CD4-positive, alpha-beta T cell treated with Interferon alpha-2 for 1 hour (primary cell): ENCODE results near the gene ATAD3B.

Source experiments
- DNase-seq, 2 donors: peaks; one replicate each; pipeline ENCODE4 v3.0.0-alpha.2; 2020 to 2022

ATAD3B gene

DNA sequence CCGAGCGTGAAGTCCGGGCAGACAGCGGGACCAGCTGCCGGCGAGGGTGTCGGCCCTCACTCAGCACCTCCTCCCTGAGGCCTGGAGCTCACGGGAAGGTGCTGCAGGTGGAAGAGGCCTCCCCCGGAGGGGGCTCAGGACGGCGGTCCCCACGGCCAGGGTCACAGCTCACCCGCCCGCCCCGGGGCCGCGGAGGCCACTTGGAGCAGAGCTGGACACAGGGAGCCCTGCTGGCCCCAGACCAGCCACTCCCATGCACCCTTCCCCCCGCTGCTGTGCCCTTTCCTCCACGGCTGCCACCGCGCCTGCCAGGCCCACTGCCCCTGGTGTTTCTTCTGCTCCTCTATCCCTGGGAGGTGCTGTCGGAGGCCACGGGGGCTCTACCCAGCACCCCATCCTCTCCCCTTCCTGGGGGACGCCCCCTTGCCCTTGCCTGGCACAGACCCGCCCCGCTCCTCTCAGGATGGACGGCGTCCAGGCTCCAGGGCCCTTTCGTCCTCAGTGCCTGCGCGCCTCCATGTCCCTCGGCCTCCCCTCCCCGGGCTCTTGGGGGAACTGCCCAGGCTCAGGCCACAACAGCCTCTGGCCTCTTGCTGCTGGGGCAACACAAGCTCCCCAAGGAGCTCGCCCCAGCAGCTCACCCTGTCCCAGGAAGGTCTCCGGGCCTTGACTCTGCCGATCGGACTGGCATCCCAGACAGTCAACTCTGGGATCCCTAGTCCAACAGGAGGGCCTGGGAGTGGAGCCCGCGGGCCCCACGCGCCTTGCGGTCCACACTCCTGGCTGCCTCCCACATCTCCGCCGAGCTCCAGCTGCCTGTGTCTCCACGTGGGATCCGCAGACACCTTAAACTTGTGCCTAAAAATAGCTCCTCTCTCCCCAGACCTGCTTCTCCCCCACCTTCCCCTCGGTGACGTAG is 64.7 kb downstream of the ATAD3B start:
- DNase-seq, result no peak

DNA sequence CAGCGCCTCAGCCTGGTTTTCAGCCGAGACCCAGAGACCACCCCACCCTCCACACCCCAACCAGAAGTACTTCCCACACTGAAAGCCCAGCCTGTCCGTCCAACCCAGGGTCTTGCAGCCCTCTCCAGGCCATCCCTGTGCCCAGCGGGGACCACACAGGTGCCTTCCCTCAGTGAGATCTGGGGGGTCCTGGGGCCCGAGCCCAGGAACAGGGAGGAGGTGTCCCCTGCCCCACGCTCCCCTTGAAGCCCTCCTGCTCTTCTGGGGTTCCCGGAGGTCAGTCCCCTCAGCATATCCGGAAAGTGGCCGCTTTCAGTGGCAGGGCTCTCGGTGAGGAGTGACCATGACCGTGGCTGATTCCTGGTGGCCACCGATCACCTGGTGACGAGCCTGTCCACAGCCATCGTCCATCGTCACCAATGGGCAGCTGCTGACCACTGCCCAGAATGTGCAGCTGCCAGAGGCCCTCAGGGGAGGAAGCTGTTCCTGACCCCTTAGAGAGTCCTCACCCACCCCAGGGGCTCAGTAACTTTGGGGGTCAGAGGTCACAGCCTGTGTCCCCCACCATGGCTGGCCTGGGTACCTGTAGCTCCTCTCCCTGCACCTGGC is 65.5 kb downstream of the ATAD3B start:
- no peak for DNase-seq

DNA sequence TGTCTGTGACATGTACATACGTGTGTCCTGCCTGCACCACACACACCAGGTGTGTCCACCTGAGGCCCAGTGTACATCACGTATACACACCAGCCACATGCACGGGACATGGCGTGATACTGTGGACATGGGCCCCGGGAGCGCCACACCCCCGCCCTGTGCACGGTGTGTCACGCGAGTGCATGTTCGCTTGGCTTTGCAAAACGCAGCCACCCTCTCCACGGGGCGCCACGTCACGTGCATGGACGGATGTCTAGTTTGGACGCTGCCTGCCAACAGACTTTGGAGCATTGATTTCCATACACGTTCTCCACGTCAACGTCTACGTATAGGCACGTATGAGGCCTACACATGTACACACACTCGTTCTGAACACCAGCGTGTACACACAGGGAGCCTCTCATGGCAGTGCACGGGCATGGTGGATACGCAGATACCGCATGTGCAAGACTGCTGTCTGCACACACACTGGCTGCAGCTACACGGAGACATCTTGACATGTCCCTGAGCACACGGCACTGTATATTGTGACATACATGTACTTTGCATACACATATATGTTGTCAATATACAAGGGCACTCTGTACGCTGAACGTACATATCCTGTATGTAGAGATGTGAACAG is 66.2 kb downstream of the ATAD3B start:
- DNase-seq, result no peak

DNA sequence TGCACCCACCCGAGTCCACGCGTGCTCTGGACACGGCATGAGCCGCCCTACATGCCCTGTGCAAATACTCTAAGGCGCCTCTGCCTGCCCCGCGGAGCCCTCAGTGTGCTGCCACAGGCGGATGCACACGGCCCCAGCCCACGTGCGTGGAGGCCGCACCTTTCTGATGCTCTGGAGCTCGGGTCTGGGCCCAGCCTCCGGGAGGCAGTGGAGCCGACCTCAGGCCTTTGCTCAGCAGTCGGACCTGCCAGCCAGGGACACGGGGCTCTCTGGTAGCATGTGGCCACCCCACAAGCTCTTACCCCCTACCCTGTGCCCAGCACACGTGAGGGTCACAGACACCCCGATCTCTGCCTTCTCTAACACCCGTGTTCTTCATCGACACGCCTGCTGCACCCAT is 66.8 kb downstream of the ATAD3B start:
- no peak for DNase-seq

DNA sequence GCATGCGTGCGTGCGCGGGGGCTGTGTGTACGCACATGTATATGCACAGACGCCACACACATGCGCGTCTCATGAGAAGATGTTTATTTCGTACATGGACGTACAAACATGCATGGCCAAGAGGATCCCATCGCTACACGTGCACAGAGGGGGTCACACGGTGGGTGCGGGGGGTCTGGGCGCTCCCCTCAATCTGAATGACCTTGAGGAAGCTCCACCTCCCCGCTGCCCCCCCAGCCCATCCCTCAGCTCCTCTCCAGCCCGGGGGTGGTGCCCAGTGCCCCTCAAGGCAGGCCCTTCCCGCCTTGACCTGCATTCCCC is 67.4 kb downstream of the ATAD3B start:
- no peak for DNase-seq

DNA sequence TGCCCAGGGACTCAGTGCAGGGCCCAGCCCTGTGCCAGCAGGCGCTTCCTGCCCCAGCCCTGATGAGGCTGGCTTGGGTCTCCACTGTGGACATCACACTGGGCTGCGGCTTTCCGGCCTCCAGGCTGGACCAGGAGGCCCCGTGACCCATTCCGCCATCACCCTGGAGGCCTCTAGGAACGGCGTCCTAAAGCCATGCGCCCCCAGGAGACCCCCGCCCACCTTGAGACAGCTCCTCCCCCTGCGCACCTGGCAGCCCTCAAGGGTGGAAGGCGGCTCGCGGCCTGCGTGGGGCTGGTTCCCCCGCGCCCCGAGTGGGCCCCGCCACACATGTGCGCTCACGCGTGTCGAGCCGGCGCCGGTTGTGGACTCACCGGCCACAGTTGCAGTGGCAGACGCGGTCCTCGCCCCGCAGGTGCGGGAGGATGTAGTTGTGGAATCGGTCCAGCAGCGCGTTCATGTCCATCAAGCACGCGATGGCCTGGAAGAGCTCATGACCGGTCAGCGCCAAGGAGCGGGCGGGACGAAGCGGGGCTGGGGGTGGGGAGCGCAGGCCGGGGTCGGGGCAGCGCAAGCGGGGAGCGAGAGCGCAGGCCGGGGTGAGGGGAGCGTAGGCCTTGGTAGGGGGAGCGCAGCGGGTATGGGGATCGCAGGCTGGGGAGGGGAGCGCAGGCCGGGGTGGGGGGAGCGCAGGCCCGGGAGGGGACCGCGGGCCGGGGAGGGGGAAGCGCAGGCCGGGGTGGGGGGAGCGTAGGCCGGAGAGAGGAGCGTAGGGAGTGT is 67.9 kb downstream of the ATAD3B start:
- DNase-seq, result no peak

DNA sequence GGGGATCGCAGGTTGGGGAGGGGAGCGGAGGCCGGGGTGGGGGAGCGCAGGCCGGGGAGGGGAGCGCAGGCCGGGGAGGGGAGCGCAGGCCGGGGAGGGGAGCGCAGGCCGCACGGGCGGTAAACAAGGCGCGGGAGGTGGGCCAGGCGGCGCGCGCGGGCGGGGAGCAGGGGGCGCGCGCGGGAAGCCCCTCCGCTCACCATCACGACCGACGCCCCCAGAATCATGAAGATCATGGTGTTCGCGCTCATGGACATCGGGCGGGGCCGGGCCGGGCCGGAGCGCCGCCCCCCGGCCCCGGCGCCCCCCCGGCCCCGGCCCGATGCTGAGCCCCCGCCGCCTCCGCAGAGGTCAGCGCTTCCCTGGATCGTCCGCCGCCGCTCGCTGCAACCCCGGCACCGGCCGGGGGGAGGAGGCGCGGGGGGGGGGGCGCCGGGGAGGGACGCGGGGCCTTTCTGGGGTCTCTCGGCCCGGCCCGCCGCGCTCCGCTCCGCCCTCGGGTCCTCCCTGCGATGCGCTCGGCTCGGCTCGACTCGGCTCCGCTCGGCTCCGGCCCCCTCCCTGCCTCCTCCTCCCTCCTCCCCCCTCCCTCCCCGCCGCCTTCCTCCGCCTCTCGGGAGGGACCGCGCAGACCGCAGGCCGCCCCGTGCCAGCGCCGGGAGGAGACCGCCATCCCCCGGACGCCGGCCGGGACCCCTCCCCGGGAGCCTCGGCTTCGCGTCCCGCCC is 68.7 kb downstream of the ATAD3B start, which contains the start of gene TMEM240:
TSS of gene TMEM240 (minus strand) at position 535 of the 728 bp plus-strand sequence. CDS start at position 257, 278 bp downstream.
- DNase-seq, result peak; percentile 46 to 62

DNA sequence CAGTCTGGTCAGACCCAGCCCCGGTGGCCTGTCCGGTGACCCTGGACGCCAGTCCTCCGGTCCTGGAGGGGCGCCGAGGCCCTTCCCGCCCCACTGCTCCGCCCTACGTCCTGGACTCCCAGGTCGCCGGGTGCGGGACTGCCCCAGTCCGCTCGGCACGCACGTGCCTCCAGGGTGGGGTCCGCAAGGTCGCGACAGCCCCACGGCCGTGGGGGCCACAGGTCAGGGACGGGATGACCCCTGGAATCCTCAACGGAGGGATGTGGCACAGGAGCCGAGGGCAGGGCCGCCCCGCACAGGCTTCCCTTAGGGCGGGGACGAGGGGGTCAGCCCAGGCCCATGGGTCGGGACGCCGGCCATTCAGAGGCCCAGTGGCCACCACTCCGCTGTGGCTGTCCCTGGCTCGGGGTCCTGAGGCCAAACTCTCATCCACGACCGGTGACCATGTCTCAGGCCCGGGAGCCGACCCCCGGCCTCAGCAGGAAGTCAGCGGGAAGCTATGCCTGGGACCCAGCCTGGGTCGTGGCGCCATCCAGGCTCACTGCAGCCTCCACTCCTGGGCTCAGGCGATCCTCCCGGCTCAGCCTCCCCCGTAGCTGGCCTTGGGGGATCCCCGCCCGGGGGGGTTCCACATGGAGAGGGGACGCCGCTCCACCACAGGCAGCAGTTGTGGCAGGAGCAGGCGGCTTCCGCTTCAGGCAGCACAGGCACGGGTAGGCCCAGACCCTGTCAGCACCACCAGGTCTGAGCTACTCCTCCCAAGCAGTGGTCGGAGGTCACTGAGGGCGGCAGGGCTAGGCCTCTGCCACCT is 69.5 kb downstream of the ATAD3B start:
- DNase-seq, result no peak

DNA sequence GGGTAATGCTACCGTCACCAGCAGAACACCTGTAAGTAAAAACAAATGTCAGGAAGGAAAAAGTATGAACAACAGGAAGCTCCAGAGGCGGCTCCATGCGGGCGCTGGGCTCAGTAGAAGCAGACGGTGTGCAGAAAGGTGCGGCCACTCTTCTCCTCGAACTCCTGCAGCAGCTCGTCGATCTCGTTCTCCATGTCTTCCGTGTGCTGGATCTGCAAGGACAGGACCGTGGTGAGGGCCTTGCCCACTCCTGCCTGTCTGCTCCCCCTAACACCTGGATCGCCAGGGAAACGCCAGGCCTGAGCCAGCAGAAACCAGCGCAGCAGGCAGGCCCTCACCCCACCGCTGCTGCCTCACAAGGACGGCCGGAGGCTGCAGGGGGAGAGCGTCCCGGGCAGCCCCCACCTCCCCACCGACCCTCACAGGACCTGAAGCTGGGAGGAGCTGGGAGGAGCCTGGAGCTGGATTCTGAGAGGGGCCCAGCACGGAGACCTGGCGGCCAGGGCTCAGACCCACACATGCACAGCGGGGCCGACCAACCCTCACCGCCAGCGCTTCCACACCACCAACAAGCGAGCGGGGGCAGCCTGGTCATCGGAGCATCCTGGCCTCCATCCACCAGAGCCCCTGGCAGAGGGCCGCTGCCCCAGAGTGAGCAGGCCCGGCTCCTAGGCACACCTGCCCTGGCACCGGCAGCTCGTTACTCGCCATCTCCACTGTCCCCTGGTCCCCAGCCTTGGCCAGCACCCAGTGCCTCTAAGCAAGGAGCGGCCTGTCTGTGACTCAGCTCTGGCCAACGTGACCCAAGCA is 70.6 kb downstream of the ATAD3B start:
- no peak for DNase-seq

DNA sequence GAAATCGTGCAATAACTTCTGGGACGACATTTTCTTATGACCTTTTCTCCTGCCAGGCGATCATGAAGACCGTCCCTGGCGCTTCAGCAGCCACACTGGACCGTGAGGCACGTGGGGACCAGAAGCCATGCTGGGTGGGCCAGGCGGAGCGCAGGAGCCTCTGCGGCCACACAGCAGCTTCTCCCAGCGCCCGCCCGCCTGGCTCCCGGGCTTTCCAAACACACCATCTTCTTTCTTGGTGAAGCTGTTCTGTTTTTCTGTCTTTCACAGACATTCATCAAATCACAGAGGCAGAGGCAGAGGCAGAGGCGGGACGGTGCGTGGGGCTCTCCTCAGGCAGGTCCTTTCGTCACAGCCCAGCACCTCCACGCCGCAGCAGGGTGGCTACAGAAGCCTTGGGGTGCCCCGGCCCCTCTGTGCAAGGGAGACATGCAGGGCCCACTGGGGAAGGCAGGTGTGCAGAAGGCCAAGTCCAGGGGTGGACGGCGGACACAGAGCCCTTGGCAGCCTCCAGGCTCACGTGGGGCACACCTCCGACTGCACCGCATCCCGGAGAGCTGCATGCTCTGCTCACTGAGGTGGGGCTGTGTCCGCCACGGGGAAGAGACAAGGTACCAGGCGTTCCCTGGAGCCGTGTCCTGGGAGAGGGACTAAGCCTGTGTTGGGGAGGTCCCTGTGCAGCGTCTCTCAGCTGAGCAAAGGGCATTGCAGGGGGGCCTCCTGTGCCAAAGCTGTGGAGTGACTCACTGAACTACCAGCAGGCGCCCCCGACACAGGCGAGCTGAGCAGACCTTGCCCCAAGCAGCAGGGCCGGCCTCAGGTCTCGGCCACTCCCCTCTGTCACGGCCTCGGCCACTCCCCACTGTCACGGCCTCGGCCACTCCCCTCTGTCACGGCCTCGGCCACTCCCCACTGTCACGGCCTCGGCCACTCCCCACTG is 71.5 kb downstream of the ATAD3B start:
- DNase-seq, result peak in 1 of 2 donors; percentile 24

DNA sequence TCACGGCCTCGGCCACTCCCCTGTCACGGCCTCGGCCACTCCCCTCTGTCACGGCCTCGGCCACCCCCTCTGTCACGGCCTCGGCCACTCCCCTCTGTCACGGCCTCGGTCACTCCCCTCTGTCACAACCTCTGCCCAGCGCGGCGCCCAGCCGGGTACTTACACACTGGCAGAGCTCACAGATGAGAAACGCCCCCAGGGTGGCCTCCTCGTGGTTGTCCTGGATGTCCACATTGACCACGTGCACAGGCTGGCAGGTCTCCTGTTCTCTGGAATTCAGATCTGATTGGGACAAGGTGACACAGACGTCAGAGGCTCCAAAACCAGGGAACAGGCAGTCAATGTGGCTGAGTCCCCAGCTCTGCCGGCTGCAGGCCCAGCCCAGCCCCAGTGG is 72.1 kb downstream of the ATAD3B start:
- no peak for DNase-seq

DNA sequence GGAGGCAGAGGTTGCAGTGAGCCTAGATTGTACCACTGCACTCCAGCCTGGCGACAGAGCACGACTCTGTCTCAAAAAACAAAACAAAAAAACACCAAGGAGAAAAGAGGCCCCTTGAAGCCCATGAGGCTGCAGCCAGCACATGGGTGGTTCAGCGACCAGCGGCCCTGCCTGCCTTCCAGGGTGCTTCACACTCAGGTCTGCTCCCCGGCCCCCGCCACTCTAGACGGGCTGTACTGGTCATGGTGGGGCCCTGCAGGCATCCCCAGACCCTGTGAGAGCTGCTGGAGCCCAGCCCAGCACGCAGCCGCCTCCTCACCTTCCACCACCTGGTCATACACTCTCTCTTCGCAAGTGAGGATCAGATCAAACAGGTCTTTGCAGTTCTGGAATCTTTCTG is 73.0 kb downstream of the ATAD3B start:
- no peak for DNase-seq
